ENCODE results near the gene L3MBTL2.

Gene L3MBTL2

GRCh38 chr22:41280065-41280464 is 75.0 kb downstream of the L3MBTL2 start:
- DNase-seq, result no peak

GRCh38 chr22:41280854-41281253 is 75.7 kb downstream of the L3MBTL2 start:
- no peak for DNase-seq
